GM21423 (cell line): ENCODE measurements around the gene RHOH.

Source experiments
- ATAC-seq: cut with Tn5 transposase; IDR thresholded peaks from one replicate; pipeline ENCODE4 v1.9.1; 2021; ENCODE audit warnings: mild to moderate bottlenecking, moderate library complexity; ENCODE audit not compliant: unreplicated experiment

Gene RHOH

GRCh38 chr4:40204507-40205258 lies 7.9 kb downstream of the RHOH start:
- no peak for ATAC-seq

DNA sequence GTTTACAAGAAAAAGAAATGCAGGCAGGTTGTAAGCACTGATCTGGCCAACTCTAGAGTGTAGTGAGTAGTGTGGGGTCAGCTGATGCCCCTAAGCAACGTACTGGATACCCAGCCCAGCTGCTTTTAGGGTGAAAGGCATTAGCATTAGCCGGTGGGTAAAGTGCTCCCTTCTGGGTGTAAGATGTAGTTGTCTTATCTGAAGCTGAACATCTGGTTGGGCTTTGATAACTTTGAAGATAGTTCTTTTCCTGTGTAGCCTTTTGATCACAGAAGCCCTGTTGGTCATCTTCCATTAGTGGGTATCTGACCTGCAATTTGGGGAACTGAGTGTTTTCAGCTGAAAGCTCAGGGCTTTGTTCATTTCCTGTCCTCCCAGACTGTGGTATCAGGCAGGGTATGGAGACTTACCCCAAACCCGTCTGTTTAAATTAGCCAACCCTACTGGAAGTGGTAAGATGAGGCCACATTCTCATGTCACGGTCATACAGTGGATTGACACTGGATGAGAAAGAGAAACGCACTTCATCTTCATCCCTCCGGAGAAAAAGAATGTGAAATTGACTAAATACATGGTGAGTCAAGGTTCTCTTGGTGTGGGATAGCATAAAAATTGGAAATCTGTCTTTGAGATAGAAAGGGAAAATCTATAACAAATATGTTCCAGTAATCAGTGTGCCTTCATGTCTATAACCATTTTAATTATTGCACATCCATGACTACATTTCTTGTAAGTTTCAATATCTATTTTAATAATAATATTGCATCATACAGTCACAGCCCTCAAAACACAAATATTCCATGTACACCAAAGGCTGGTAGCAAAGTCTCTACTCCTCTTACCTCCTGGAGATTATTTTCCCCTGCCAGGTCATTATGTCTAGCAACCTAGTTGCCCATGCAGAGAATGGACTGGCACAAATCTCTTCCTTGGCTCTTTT lies 8.7 kb downstream of the RHOH start:
- ATAC-seq = peak; percentile 66

DNA sequence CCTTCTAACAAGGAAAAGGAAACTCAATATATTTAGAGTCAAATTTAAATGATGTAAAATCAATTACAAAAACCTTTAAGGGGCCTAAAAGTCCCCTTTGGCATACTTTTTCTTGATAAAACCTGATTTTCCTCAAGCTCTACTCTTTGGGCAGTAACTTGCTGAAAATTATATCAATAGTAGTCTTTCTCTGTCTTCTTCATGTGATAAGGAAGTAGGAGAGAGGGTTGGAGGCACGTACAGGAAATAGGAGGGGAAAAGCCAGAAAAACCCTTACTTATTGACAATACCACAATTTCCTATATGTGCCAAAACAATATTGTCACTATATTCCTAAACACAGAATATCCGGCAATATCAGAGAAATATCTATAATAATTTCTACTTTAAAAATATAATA lies 9.6 kb downstream of the RHOH start:
- ATAC-seq = no peak

DNA sequence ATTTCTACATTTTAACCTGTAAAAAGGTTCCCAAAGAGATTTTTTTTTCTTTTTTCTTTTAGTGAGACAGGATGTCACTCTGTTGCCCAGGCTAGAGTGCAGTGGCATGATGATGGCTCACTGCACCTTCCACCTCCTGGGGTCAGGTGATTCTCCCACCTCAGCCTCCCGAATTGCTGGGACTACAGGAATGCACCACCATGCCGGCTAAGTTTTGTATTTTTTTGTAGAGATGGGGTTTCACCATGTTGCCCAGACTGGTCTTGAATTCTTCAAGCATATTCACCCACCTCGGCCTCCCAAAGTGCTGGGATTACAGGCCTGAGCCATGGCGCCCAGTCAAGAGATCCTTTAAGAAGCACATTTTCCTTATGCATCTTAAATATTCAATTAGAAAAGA lies 12.6 kb downstream of the RHOH start:
- no peak for ATAC-seq

- ATAC-seq = no peak
Observed at GRCh38 chr4:40210776-40211175, 13.9 kb downstream of the RHOH start.

DNA sequence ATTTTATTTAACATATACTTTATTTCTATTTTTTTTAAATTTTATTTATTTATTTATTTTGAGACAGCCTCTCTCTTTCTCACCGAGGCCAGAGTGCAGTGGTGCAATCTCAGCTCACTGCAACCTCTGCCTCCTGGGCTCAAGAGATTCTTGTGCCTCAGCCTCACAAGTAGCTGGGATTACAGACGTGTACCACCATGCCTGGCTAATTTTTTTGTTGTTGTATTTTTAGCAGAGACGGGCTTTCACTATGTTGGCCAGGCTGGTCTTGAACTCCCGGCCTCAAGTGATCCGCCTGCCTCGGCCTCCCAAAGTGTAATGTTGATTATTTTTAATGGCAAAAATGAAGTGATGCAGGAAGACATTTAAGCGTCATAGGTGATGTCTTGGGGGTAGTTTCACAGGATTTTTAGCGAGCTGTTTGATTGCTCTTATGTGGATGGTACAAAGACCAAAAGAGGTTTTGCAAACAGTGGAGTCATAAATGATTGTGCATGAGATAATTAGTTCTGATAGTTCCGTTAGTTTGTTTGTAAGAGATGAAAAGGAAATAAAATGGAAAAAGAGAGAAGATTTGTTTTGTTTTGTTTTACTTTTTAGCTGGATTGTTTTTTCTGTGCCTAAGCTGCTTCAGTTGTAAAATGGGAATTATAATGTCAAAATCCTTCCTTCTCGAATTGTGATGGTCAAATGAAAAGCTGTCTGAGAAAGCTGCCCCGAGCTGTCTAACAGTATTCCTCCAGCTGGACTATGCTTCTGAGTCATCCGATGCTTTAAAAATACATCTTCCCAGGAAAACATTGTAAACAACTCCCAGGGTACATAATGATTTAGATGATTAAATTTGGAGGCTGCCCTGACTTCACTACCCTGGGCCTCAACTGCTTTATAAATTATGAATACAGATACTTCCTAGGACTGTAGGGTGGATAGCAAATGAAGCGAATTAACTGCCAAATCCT lies 14.7 kb downstream of the RHOH start:
- ATAC-seq = no peak

- ATAC-seq = no peak
Observed at GRCh38 chr4:40212674-40213527, 16.1 kb downstream of the RHOH start.

DNA sequence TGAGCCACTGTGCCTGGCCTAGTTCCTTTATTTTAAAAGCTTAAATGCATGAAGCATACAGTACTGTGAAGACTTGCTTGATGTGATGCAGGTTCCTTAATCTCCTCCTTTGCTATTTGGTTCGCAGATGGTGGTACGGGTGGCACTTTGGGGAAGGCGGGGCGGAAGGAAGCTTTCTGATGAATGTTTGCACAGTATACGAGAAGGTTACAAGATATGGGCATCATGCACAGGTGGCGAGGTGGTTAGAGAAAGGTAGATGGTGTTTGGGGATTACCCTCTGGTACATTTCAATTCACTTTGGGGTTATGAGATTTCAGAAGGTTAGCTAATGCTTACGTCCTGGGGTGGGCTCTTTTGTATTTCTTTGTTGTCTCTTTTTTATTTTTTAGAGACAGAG lies 17.2 kb downstream of the RHOH start:
- ATAC-seq = no peak

DNA sequence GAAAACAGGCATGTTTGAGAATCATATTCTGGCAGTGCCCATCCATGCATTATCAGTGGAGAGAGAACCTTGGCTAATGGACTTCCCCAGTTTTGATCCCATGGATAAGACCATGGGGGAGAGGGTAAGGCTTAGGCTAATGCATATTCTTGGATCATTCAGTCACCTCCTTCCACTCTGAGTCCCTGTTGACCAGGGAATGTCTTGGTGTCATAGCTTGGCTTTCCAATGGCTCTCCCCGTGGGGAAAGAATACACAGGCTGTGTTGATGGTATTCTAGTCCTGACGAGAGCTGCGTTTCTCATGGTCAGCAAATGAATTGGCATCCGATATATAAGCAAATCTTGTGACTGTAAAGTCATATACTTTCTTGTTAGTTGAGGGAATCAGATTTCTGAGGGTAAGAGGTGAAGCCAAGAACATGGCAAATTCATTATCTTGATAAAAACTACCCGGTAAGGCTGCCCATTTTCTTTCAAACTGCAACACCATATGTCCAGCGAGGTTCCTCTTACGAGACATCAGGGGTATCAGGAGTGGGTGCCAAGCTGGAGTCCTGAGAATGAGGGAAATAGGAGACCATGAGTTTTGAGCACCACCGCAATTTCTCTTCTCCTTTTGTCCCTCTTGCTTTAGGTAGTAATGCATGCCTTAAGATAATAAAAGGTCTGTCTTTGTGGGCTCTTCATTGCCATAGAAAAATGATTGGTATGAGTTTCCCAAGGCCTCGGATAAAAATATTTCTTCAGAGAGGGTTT lies 18.0 kb downstream of the RHOH start:
- ATAC-seq = no peak

DNA sequence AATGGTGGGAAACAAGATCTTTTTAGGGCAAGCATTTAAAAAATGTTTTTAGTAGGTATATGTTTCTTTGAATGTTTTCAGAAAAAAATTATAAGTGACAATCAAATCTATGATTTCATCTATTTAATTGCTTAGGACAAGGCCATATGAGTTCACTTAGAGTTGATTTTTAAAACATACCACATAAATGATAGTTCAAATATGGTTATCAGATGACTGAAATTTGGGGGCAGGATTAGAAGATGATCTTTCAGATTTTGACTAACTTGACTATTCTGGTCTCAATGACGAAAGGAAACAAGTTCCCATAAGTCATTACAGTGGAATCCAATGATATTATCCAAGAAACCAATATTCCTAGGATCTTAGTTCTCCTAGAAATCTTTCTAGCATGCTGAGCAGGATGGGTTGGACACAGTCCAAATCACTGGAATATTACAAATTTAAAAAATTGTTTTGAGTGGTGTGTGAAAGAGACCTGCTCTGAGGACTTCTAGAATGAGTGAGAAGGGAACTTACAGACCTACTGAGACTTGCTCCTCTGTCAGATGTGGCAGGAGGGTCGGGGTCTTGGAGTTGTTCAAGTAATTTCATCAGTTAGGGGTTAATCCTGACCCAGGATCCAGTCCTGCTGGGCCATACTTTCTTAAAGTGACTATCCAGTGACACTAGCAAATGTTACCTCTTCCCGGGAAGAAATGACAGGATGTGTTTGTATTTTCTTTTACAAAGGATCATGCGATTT lies 20.0 kb downstream of the RHOH start:
- no peak for ATAC-seq

- no peak for ATAC-seq
Observed at GRCh38 chr4:40221744-40222143, 24.9 kb downstream of the RHOH start.

DNA sequence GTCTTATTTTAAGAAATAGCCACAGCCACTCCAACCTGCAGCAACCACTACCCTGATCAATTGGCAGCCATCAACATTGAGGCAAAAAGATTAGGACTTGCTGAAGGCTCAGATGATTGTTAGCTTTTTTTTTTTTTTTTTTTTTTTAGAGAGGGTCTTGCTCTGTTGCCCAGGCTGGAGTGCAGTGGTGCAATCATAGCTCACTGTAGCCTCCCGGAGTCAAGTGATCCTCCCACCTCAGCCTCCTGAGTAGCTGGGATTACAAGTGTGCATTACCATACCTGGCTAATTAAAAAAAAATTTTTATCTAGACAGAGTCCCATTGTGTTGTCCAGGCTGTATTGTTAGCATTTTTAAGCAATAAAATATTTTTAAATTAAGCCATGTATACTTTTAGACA lies 26.5 kb downstream of the RHOH start:
- no peak for ATAC-seq

- ATAC-seq = no peak
Observed at GRCh38 chr4:40224432-40224831, 27.6 kb downstream of the RHOH start.

DNA sequence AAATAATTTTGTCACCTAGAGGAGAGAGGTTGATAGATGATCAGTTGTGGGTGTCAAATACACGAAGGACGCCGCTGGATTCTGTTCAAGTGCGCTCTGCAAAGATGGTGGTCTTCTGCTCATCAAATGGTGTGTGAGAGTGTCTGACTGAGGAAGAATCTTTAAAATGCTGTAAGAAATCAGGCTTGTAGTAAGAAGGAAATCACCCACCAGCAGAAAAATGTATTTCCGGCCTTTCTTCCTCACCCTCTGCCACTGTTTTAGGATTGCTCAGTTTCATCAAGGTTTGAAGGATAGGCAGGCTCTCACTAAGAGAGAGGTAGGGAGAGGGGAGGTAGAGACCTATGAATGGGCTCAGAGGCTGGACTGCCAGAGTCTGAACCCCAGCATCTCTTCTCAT lies 28.7 kb downstream of the RHOH start:
- no peak for ATAC-seq

- peak; percentile 53 for ATAC-seq
Observed at GRCh38 chr4:40227284-40227683, 30.5 kb downstream of the RHOH start.

- peak; percentile 59 for ATAC-seq
Observed at GRCh38 chr4:40228497-40229365, 31.9 kb downstream of the RHOH start.

GRCh38 chr4:40231316-40231863 lies 34.6 kb downstream of the RHOH start:
- no peak for ATAC-seq
